HCT116 (cell line): Measurements from ENCODE around the gene NCAPD2. TPM values are rescaled to one million over a fixed set of nuclear protein-coding genes. Genes with fewer than 3 reads are reported as not detected.

Experiments
- ATAC-seq: fragments of 200-7000 bp; cut with Tn5 transposase; 2 replicates; pipeline ENCODE4 v1.9.1; 2020; ENCODE audit warnings: mild to moderate bottlenecking, moderate library complexity
- BruUV-seq: library from RNA; stranded (reverse); fragments of 400-500 nt; replicated peaks from 2 replicates; lab custom pipeline; 2021; lab: Mats Ljungman, UMichigan
- CTCF ChIA-PET: fragments of 300-600 bp; sonication (Branson Sonifier 250); formaldehyde crosslinking; loops from one replicate; lab custom pipeline; 2021; ENCODE audit warnings: antibody characterized with exemption; lab: Charles Lee
- POLR2A ChIA-PET: fragments of 300-600, 350-600 bp; sonication (Branson Sonifier 250); formaldehyde crosslinking; loops from one replicate; lab custom pipeline; 2021; ENCODE audit warnings: antibody characterized with exemption; lab: Charles Lee
- RAD21 ChIA-PET, 2 experiments: fragments of 300-600 bp; sonication (Branson Sonifier 250); formaldehyde crosslinking; loops; one replicate each; lab custom pipeline; 2023; ENCODE audit warnings: low total read pairs in 2 of 2; ENCODE audit not compliant: uncharacterized antibody in 2 of 2, unreplicated experiment in 2 of 2, low non-redundant PET in 1 of 2; lab: Charles Lee
- DNase-seq: peaks from one replicate; pipeline ENCODE4 v3.0.0-alpha.2; 2010; ENCODE audit warnings: low read depth, low spot score
- H2AFZ ChIP-seq: fragments of 200-600 bp; shearing (Covaris generic), sonication (generic); 2 replicates; pipeline ENCODE4 v1.6.1; 2017; ENCODE audit warnings: low read depth, mixed run types, mixed read lengths, antibody characterized with exemption, low read length; ENCODE audit not compliant: poor library complexity, severe bottlenecking
- H3K27ac ChIP-seq: 2 replicates; pipeline ENCODE4 v1.5.1; 2012; ENCODE audit warnings: low read depth, low read length
- H3K27me3 ChIP-seq: fragments of 200-600 bp; sonication (generic); 2 replicates; pipeline ENCODE4 v1.6.1; 2016; ENCODE audit warnings: mixed run types, low read length, mixed read lengths; ENCODE audit not compliant: insufficient read depth
- H3K36me3 ChIP-seq, 2 experiments: fragments of 200-500 bp in 1 of 2; fragments of 200-600 bp in 1 of 2; sonication (Bioruptor generic) in 1 of 2; sonication (generic) in 1 of 2; 2 replicates each; pipeline versions ENCODE4 v1.5.1 to v1.6.1; 2014 to 2016; ENCODE audit warnings: low read length in 2 of 2, inconsistent platforms in 1 of 2, mixed read lengths in 1 of 2, mixed run types in 1 of 2; ENCODE audit not compliant: insufficient read depth in 2 of 2, control insufficient read depth in 1 of 2
- H3K4me1 ChIP-seq, 2 experiments: fragments of 200-600 bp in 1 of 2; sonication (generic) in 1 of 2; 2 replicates each; pipeline versions ENCODE4 v1.5.1 to v1.6.1; 2012 to 2017; ENCODE audit warnings: low read length in 2 of 2, inconsistent platforms in 1 of 2, mild to moderate bottlenecking in 1 of 2, mixed read lengths in 1 of 2, mixed run types in 1 of 2, moderate library complexity in 1 of 2; ENCODE audit not compliant: insufficient read depth in 2 of 2, control insufficient read depth in 1 of 2
- H3K4me2 ChIP-seq: fragments of 200-600 bp; sonication (generic); 2 replicates; pipeline ENCODE4 v1.6.1; 2017; ENCODE audit warnings: mixed run types, low read length, mixed read lengths
- H3K4me3 ChIP-seq, 2 experiments: fragments of 200-600 bp in 1 of 2; sonication (generic) in 1 of 2; replicated peaks in 1 of 2; 2 replicates each; pipeline ENCODE4 v1.5.1; 2011 to 2016; ENCODE audit warnings: low read length in 2 of 2, control low read depth in 1 of 2, low read depth in 1 of 2, mild to moderate bottlenecking in 1 of 2, mixed read lengths in 1 of 2, mixed run types in 1 of 2
- H3K79me2 ChIP-seq: fragments of 200-600 bp; sonication (generic); 2 replicates; pipeline ENCODE4 v1.6.1; 2017; ENCODE audit warnings: mild to moderate bottlenecking, mixed run types, low read length, moderate library complexity, mixed read lengths; ENCODE audit not compliant: insufficient read depth
- H3K9ac ChIP-seq: fragments of 200-600 bp; sonication (generic); 2 replicates; pipeline ENCODE4 v1.6.1; 2016; ENCODE audit warnings: low read length, mixed read lengths
- H3K9me2 ChIP-seq: fragments of 200-600 bp; sonication (generic), shearing (Covaris generic); 2 replicates; pipeline ENCODE4 v1.6.1; 2017; ENCODE audit warnings: mixed run types, mild to moderate bottlenecking, moderate library complexity; ENCODE audit not compliant: insufficient read depth
- H3K9me3 ChIP-seq, 2 experiments: fragments of 200-500 bp in 1 of 2; fragments of 200-600 bp in 1 of 2; sonication (Bioruptor generic) in 1 of 2; sonication (generic) in 1 of 2; 2 replicates each; pipeline ENCODE4 v1.6.1; 2014 to 2017; ENCODE audit warnings: low read length in 2 of 2, mixed read lengths in 2 of 2, inconsistent platforms in 1 of 2, low read depth in 1 of 2, mild to moderate bottlenecking in 1 of 2, mixed run types in 1 of 2, moderate library complexity in 1 of 2; ENCODE audit not compliant: control insufficient read depth in 1 of 2, insufficient read depth in 1 of 2
- H4K20me1 ChIP-seq: fragments of 200-600 bp; sonication (generic), shearing (Covaris generic); 2 replicates; pipeline ENCODE4 v1.6.1; 2017; ENCODE audit warnings: mixed run types, mild to moderate bottlenecking, moderate library complexity; ENCODE audit not compliant: insufficient read depth
- CEBPB ChIP-seq: IDR thresholded peaks from 2 replicates; pipeline ENCODE4 v1.6.1; 2012; ENCODE audit warnings: low read depth
- EZH2phosphoT487 ChIP-seq: fragments of 200-600 bp; IDR thresholded peaks from 2 replicates; pipeline ENCODE4 v1.6.1; 2018; ENCODE audit warnings: antibody characterized with exemption, borderline replicate concordance
- FOSL1 ChIP-seq: IDR thresholded peaks from 2 replicates; pipeline ENCODE4 v1.6.1; 2012; ENCODE audit warnings: low read depth
- RAD21 ChIP-seq: IDR thresholded peaks from 2 replicates; pipeline ENCODE4 v1.6.1; 2012; ENCODE audit warnings: low read depth, mild to moderate bottlenecking
- YY1 ChIP-seq: IDR thresholded peaks from 2 replicates; pipeline ENCODE4 v1.6.1; 2011; ENCODE audit warnings: low read length, low read depth, moderate library complexity, mild to moderate bottlenecking; ENCODE audit not compliant: insufficient replicate concordance; ENCODE audit errors: extremely low read depth
- intact Hi-C: fragments of 100-400 bp; cut with micrococcal nuclease; formaldehyde crosslinking; loops from 2 replicates; pipeline ENCODE4 v1.10.0; 2022
- total RNA-seq: library from RNA; stranded (reverse); gene quantifications from one replicate; pipeline ENCODE4 v1.2.1, GENCODE V29; 2021; ENCODE audit not compliant: unreplicated experiment

Gene NCAPD2
- total RNA-seq, 1 experiment from 2014 or later = 177 TPM

DNA sequence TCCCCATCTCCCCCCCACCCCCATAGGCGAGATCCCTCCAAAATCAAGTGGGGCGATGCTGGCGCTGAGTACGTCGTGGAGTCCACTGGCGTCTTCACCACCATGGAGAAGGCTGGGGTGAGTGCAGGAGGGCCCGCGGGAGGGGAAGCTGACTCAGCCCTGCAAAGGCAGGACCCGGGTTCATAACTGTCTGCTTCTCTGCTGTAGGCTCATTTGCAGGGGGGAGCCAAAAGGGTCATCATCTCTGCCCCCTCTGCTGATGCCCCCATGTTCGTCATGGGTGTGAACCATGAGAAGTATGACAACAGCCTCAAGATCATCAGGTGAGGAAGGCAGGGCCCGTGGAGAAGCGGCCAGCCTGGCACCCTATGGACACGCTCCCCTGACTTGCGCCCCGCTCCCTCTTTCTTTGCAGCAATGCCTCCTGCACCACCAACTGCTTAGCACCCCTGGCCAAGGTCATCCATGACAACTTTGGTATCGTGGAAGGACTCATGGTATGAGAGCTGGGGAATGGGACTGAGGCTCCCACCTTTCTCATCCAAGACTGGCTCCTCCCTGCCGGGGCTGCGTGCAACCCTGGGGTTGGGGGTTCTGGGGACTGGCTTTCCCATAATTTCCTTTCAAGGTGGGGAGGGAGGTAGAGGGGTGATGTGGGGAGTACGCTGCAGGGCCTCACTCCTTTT, 43.1 kb downstream of the NCAPD2 start:
- no TSS peak for BruUV-seq
- Histone ChIP-seq H3K27ac (peak overlapping the region; percentile 99), H3K36me3 (peaks cover 20 to 38% of the 10 kb centered on the region in 2 experiments; a peak in 3 of 4 replicates), H3K4me2 (peak overlapping the region; percentile 97), H3K79me2 (peaks cover 52% of the 10 kb centered on the region), H4K20me1 (peaks cover 23% of the 10 kb centered on the region; the same call in 1 of the 2 replicates), H3K9ac (peak overlapping the region; percentile 98), H3K4me1 (peaks cover 27 to 85% of the 10 kb centered on the region in 2 experiments), H3K27me3 (no peaks in the 10 kb centered on the region), H3K9me3 (no peaks in the 10 kb centered on the region), H3K9me2 (no peaks in the 10 kb centered on the region), H2AFZ (no peak overlapping the region), H3K4me3 (peak overlapping the region; percentile 96 to 98; a peak in 3 of 4 replicates)
- ChIA-PET CTCF (interaction anchor here (0.6 to 2.3 kb wide), 18 partner anchors 8 to 214 kb away, joined by 3 to 19 read pairs (median 4); partner anchors contain the start of genes VAMP1 and ZNF384), RAD21 (no interaction called here), POLR2A (interaction anchor here (0.6 to 7.0 kb wide), 4 partner anchors 8 to 95 kb away, joined by 3 to 84 read pairs (median 6); partner anchors contain the start of gene VAMP1)
- DNase-seq = no peak
- TF ChIP-seq FOSL1 (no peak), RAD21 (no peak), EZH2phosphoT487 (no peak), CEBPB (no peak), YY1 (no peak)
- no peak for ATAC-seq
- intact Hi-C loops = loop anchor here (10.0 kb wide), 1 partner anchor 202 kb away; no protein-coding TSS in a partner anchor
